ENCODE results near the gene RIMBP2.

Gene RIMBP2

GRCh38 chr12:130499474-130499873 is 216.6 kb downstream of the RIMBP2 start:
- no peak for DNase-seq (ENCODE audit: low spot score)

GRCh38 chr12:130498589-130499385 is 217.3 kb downstream of the RIMBP2 start:
- DNase-seq (ENCODE audit: low spot score): no peak

- DNase-seq (ENCODE audit: low spot score): peak; percentile 27
Measured at GRCh38 chr12:130497991-130498390, 218.1 kb downstream of the RIMBP2 start.

GRCh38 chr12:130497321-130497720 is 218.8 kb downstream of the RIMBP2 start:
- no peak for DNase-seq (ENCODE audit: low spot score)

- no peak for DNase-seq (ENCODE audit: low spot score)
Measured at GRCh38 chr12:130496516-130497120, 219.5 kb downstream of the RIMBP2 start.

GRCh38 chr12:130495156-130495555 is 220.9 kb downstream of the RIMBP2 start:
- no peak for DNase-seq (ENCODE audit: low spot score)

- no peak for DNase-seq (ENCODE audit: low spot score)
Measured at GRCh38 chr12:130494736-130495135, 221.4 kb downstream of the RIMBP2 start.

- no peak for DNase-seq (ENCODE audit: low spot score)
Measured at GRCh38 chr12:130493951-130494350, 222.1 kb downstream of the RIMBP2 start.

- no peak for DNase-seq (ENCODE audit: low spot score)
Measured at GRCh38 chr12:130491421-130492357, 224.4 kb downstream of the RIMBP2 start.

- no peak for DNase-seq (ENCODE audit: low spot score)
Measured at GRCh38 chr12:130490674-130491073, 225.4 kb downstream of the RIMBP2 start.

GRCh38 chr12:130489293-130489692 is 226.8 kb downstream of the RIMBP2 start:
- DNase-seq (ENCODE audit: low spot score): no peak

- DNase-seq (ENCODE audit: low spot score): no peak
Measured at GRCh38 chr12:130488358-130488710, 227.8 kb downstream of the RIMBP2 start.

GRCh38 chr12:130487636-130488357 is 228.3 kb downstream of the RIMBP2 start:
- no peak for DNase-seq (ENCODE audit: low spot score)

- DNase-seq (ENCODE audit: low spot score): no peak
Measured at GRCh38 chr12:130486891-130487416, 229.1 kb downstream of the RIMBP2 start.

- DNase-seq (ENCODE audit: low spot score): no peak
Measured at GRCh38 chr12:130486146-130486435, 230.0 kb downstream of the RIMBP2 start.

- no peak for DNase-seq (ENCODE audit: low spot score)
Measured at GRCh38 chr12:130485291-130486145, 230.6 kb downstream of the RIMBP2 start.

GRCh38 chr12:130484221-130484620 is 231.9 kb downstream of the RIMBP2 start:
- DNase-seq (ENCODE audit: low spot score): no peak

GRCh38 chr12:130483616-130484180 is 232.4 kb downstream of the RIMBP2 start:
- DNase-seq (ENCODE audit: low spot score): no peak

GRCh38 chr12:130482448-130482847 is 233.7 kb downstream of the RIMBP2 start:
- DNase-seq (ENCODE audit: low spot score): peak; percentile 16

- no peak for DNase-seq (ENCODE audit: low spot score)
Measured at GRCh38 chr12:130481392-130481879, 234.7 kb downstream of the RIMBP2 start.

Data from RKO (cell line).